SU-DHL-6 (cell line): ENCODE data around the gene PSME2.
A peak's percentile ranks its signal among the peaks of the same experiment; 100 is the strongest.

Experiments used
- H2AFZ ChIP-seq: fragments of 200-600 bp; sonication (generic); 2 replicates; pipeline ENCODE4 v1.6.1; 2014; ENCODE audit warnings: low read depth, mild to moderate bottlenecking, moderate library complexity, mixed read lengths, antibody characterized with exemption, low read length; ENCODE audit not compliant: severe bottlenecking
- H3F3A ChIP-seq: fragments of 200-600 bp; shearing (Covaris generic); 2 replicates; pipeline ENCODE4 v1.6.0; 2016; ENCODE audit warnings: antibody characterized with exemption, mild to moderate bottlenecking; ENCODE audit not compliant: insufficient read depth
- H3K27ac ChIP-seq: fragments of 200-600 bp; sonication (generic); 2 replicates; pipeline ENCODE4 v1.5.1; 2016; ENCODE audit warnings: low read depth, mild to moderate bottlenecking, low read length, moderate library complexity, mixed read lengths
- H3K27me3 ChIP-seq: fragments of 200-600 bp; sonication (generic), shearing (Covaris generic); 2 replicates; pipeline ENCODE4 v1.6.0; 2014; ENCODE audit warnings: mild to moderate bottlenecking, low read length
- H3K36me3 ChIP-seq: fragments of 200-600 bp; sonication (generic); 2 replicates; pipeline ENCODE4 v1.6.1; 2014; ENCODE audit warnings: mild to moderate bottlenecking, low read length, mixed read lengths
- H3K4me2 ChIP-seq: fragments of 300-600, 200-600 bp; shearing (Covaris generic), sonication (generic); 2 replicates; pipeline ENCODE4 v1.6.0; 2014; ENCODE audit warnings: low read length, low read depth, mild to moderate bottlenecking; ENCODE audit not compliant: poor library complexity, severe bottlenecking
- H3K4me3 ChIP-seq: fragments of 200-600 bp; sonication (generic); 2 replicates; pipeline ENCODE4 v1.5.1; 2014; ENCODE audit warnings: antibody characterized with exemption, low read length, mild to moderate bottlenecking, mixed read lengths; ENCODE audit not compliant: insufficient read depth, poor library complexity, severe bottlenecking
- H3K79me2 ChIP-seq: fragments of 200-600 bp; sonication (generic); 2 replicates; pipeline ENCODE4 v1.6.1; 2014; ENCODE audit warnings: mild to moderate bottlenecking, low read length, moderate library complexity; ENCODE audit not compliant: insufficient read depth
- H3K9ac ChIP-seq: fragments of 200-600 bp; sonication (generic); 2 replicates; pipeline ENCODE4 v1.7.0; 2014; ENCODE audit warnings: mild to moderate bottlenecking, low read length
- H3K9me2 ChIP-seq: fragments of 200-600 bp; sonication (generic); replicated peaks from 2 replicates; pipeline ENCODE4 v1.6.1; 2014; ENCODE audit warnings: low read length; ENCODE audit not compliant: insufficient read depth
- H3K9me3 ChIP-seq: fragments of 200-600 bp; sonication (generic); 2 replicates; pipeline ENCODE4 v1.6.1; 2014; ENCODE audit warnings: low read length, mixed read lengths; ENCODE audit not compliant: insufficient read depth
- H4K20me1 ChIP-seq: fragments of 200-600 bp; sonication (generic); 2 replicates; pipeline ENCODE4 v1.6.1; 2014; ENCODE audit warnings: low read depth, mild to moderate bottlenecking, antibody characterized with exemption, low read length, moderate library complexity, mixed read lengths
- CTCF ChIP-seq: fragments of 200-600 bp; sonication (generic); IDR thresholded peaks from one replicate; pipeline ENCODE4 v1.5.1; 2017; ENCODE audit warnings: antibody characterized with exemption, mild to moderate bottlenecking, low read length, moderate library complexity; ENCODE audit not compliant: insufficient read depth, poor library complexity, severe bottlenecking
- EZH2phosphoT487 ChIP-seq: fragments of 200-600 bp; sonication (generic), shearing (Covaris generic); conservative IDR thresholded peaks from 2 replicates; pipeline ENCODE4 v1.6.1; 2018; ENCODE audit warnings: mild to moderate bottlenecking, antibody characterized with exemption, low read length, moderate library complexity, mixed read lengths

The PSME2 gene

GRCh38 chr14:24150061-24150460 lies 3.7 kb upstream of the PSME2 start:
- Histone ChIP-seq H3K9me3 (no peaks in the 10 kb centered on the region), H3K36me3 (no peaks in the 10 kb centered on the region), H3K4me3 (no peak overlapping the region), H3K79me2 (peaks cover 26% of the 10 kb centered on the region), H3K9ac (no peak overlapping the region), H2AFZ (no peak overlapping the region), H3F3A (0 out of 2 replicates have a peak, but pooled peaks cover 3% of the 10 kb centered on the region), H3K9me2 (no peaks in the 10 kb centered on the region), H4K20me1 (no peaks in the 10 kb centered on the region), H3K27me3 (no peaks in the 10 kb centered on the region), H3K27ac (no peak overlapping the region), H3K4me2 (no peak overlapping the region)
- TF ChIP-seq EZH2phosphoT487 (no peak), CTCF (no peak)

- peaks cover 26% of the 10 kb centered on the region for H3K79me2 ChIP-seq
- 0 out of 2 replicates have a peak, but pooled peaks cover 6% of the 10 kb centered on the region for H3F3A ChIP-seq
- no peaks in the 10 kb centered on the region for H3K9me3 ChIP-seq
- H2AFZ ChIP-seq: no peak overlapping the region
- no peak overlapping the region for H3K4me3 ChIP-seq
- no peak overlapping the region for H3K27ac ChIP-seq
- no peaks in the 10 kb centered on the region for H3K27me3 ChIP-seq
- H4K20me1 ChIP-seq: no peaks in the 10 kb centered on the region
- H3K9ac ChIP-seq: no peak overlapping the region
- TF ChIP-seq CTCF (no peak), EZH2phosphoT487 (no peak)
- no peaks in the 10 kb centered on the region for H3K9me2 ChIP-seq
- no peak overlapping the region for H3K4me2 ChIP-seq
- 0 out of 2 replicates have a peak, but pooled peaks cover 3% of the 10 kb centered on the region for H3K36me3 ChIP-seq
These were observed 3.0 kb upstream of the PSME2 start for GRCh38 chr14:24149302-24149969.

GRCh38 chr14:24147761-24148428 lies 1.5 kb upstream of the PSME2 start:
- no peaks in the 10 kb centered on the region for H4K20me1 ChIP-seq
- no peaks in the 10 kb centered on the region for H3K9me2 ChIP-seq
- H3K79me2 ChIP-seq: peaks cover 26% of the 10 kb centered on the region
- 0 out of 2 replicates have a peak, but pooled peaks cover 6% of the 10 kb centered on the region for H3K36me3 ChIP-seq
- H3K4me3 ChIP-seq: peak overlapping the region; percentile 95
- H2AFZ ChIP-seq: no peak overlapping the region
- H3K9ac ChIP-seq: peak overlapping the region; percentile 91
- peaks cover 10% of the 10 kb centered on the region; the same call in 1 of the 2 replicates for H3F3A ChIP-seq
- peak overlapping the region; percentile 26 for H3K27ac ChIP-seq
- no peaks in the 10 kb centered on the region for H3K27me3 ChIP-seq
- H3K9me3 ChIP-seq: no peaks in the 10 kb centered on the region
- peak overlapping the region; percentile 75 for H3K4me2 ChIP-seq
- TF ChIP-seq CTCF (no peak), EZH2phosphoT487 (no peak)
